PC-9 (cell line): ENCODE measurements around the gene SPATS2L. TPM values are rescaled to one million over a fixed set of nuclear protein-coding genes. Genes with fewer than 3 reads are reported as not detected.

Experiments used
- Bru-seq: library from RNA; stranded (reverse); fragments of 400-500 nt; gene quantifications from one replicate; lab custom pipeline; 2021; lab: Mats Ljungman, UMichigan
- BruChase-seq, 2 experiments: library from RNA; stranded (reverse); fragments of 400-500 nt; gene quantifications; one replicate each; lab custom pipeline; 2021; lab: Mats Ljungman, UMichigan
- BruUV-seq: library from RNA; stranded (reverse); fragments of 400-500 nt; replicated peaks from 2 replicates; lab custom pipeline; 2021; lab: Mats Ljungman, UMichigan
- CTCF ChIA-PET: fragments of 300-600 bp; sonication (Branson Sonifier 250); formaldehyde crosslinking; loops from one replicate; lab custom pipeline; 2022; ENCODE audit warnings: antibody characterized with exemption; lab: Charles Lee
- POLR2A ChIA-PET: fragments of 300-600 bp; sonication (Branson Sonifier 250); formaldehyde crosslinking; loops from one replicate; lab custom pipeline; 2022; ENCODE audit warnings: antibody characterized with exemption; ENCODE audit not compliant: unreplicated experiment; lab: Charles Lee
- DNase-seq, 2 experiments: peaks; one replicate each; pipeline versions ENCODE4 v3.0.0 to v3.0.0-alpha.2; 2015 to 2022; ENCODE audit warnings: mixed read lengths in 1 of 2
- H2AFZ ChIP-seq: fragments of 200-600 bp; sonication (generic); 2 replicates; pipeline ENCODE4 v1.8.1; 2017; ENCODE audit warnings: antibody characterized with exemption
- H3F3A ChIP-seq: fragments of 200-600 bp; sonication (generic); 2 replicates; pipeline ENCODE4 v1.8.1; 2017; ENCODE audit warnings: antibody characterized with exemption, mild to moderate bottlenecking, low read depth; ENCODE audit not compliant: insufficient read depth
- H3K27ac ChIP-seq: fragments of 200-600 bp; sonication (generic); 2 replicates; pipeline ENCODE4 v1.6.1; 2016; ENCODE audit warnings: mixed run types
- H3K27me3 ChIP-seq: fragments of 200-600 bp; sonication (generic); 2 replicates; pipeline ENCODE4 v1.6.1; 2016; ENCODE audit warnings: low read depth, mixed run types; ENCODE audit not compliant: insufficient read depth
- H3K36me3 ChIP-seq: fragments of 200-600 bp; sonication (generic); 2 replicates; pipeline ENCODE4 v1.6.1; 2016; ENCODE audit warnings: low read depth, mixed run types
- H3K4me1 ChIP-seq: fragments of 200-600 bp; sonication (generic); replicated peaks from 2 replicates; pipeline ENCODE4 v1.6.1; 2016; ENCODE audit warnings: mixed run types; ENCODE audit not compliant: insufficient read depth
- H3K4me2 ChIP-seq: fragments of 200-600 bp; sonication (generic); 2 replicates; pipeline ENCODE4 v1.6.1; 2017; ENCODE audit warnings: mixed run types
- H3K4me3 ChIP-seq: fragments of 200-600 bp; sonication (generic); 2 replicates; pipeline ENCODE4 v1.6.1; 2016; ENCODE audit warnings: mixed run types
- H3K79me2 ChIP-seq: fragments of 200-600 bp; sonication (generic); 2 replicates; pipeline ENCODE4 v1.6.1; 2017; ENCODE audit warnings: low read depth, mixed run types
- H3K9me2 ChIP-seq: fragments of 200-600 bp; sonication (generic); 2 replicates; pipeline ENCODE4 v1.8.1; 2017; ENCODE audit warnings: mild to moderate bottlenecking; ENCODE audit not compliant: insufficient read depth
- H3K9me3 ChIP-seq: fragments of 200-600 bp; sonication (generic); 2 replicates; pipeline ENCODE4 v1.8.1; 2016; ENCODE audit warnings: low read depth; ENCODE audit not compliant: insufficient read depth
- H4K20me1 ChIP-seq: fragments of 200-600 bp; sonication (generic); 2 replicates; pipeline ENCODE4 v1.8.1; 2017; ENCODE audit not compliant: insufficient read depth
- CTCF ChIP-seq: fragments of 200-600 bp; sonication (generic); conservative IDR thresholded peaks from 2 replicates; pipeline ENCODE4 v1.6.1; 2017; ENCODE audit warnings: mixed run types, antibody characterized with exemption, mild to moderate bottlenecking, moderate library complexity
- EZH2 ChIP-seq: fragments of 200-600 bp; sonication (generic); IDR thresholded peaks from 2 replicates; pipeline ENCODE4 v1.8.0; 2017; ENCODE audit warnings: antibody characterized with exemption, low read depth
- intact Hi-C: fragments of 100-400 bp; cut with micrococcal nuclease; formaldehyde crosslinking; loops from one replicate; pipeline ENCODE4 v1.10.0; 2022; ENCODE audit not compliant: unreplicated experiment
- long read RNA-seq: library from polyadenylated mRNA; stranded (forward); transcript quantifications from one replicate; pipeline ENCODE4 v2.0.0, GENCODE V29; 2022
- total RNA-seq: library from RNA; stranded (reverse); gene quantifications from 2 replicates; pipeline ENCODE4 v1.2.3, GENCODE V29; 2021

SPATS2L gene
- total RNA-seq (189 and 199 TPM in 2 replicates), Bru-seq, nascent RNA (percentile 94 among the genes with signal in this experiment), BruChase-seq, experiment 1, labeled RNA remaining after a 2-hour chase (percentile 83 among the genes with signal in this experiment), BruChase-seq, experiment 2, labeled RNA remaining after a 6-hour chase (percentile 79 among the genes with signal in this experiment)
- long read RNA-seq, full-length matches to known transcripts: 106 of 444 reads
- long read RNA-seq, partial matches to known transcripts: 116 of 444 reads
- long read RNA-seq, other reads (novel, unspliced or antisense): 222 of 444 reads

GRCh38 chr2:200306196-200306930 is at the start of gene SPATS2L:
TSS of gene SPATS2L (plus strand) at chr2:200306693. CDS start at chr2:200389245, 82,552 bp downstream.
- no TSS peak for BruUV-seq
- Histone ChIP-seq H3K4me3 (peak within 1 kb of the TSS; percentile 86), H4K20me1 (no peaks in the 10 kb centered on the region), H3K4me1 (peaks cover 70% of the 10 kb centered on the region), H3F3A (peaks cover 32% of the 10 kb centered on the region), H2AFZ (peak within 1 kb of the TSS; percentile 89), H3K27ac (peak within 1 kb of the TSS; percentile 84), H3K36me3 (no peaks in the 10 kb centered on the region), H3K27me3 (no peaks in the 10 kb centered on the region), H3K9me2 (no peaks in the 10 kb centered on the region), H3K4me2 (peak within 1 kb of the TSS; percentile 95), H3K9me3 (no peaks in the 10 kb centered on the region; the same call in none of the 2 replicates), H3K79me2 (peaks cover 56% of the 10 kb centered on the region)
- CTCF ChIA-PET: interaction anchor here (0.6 kb wide), 2 partner anchors 178 to 321 kb away, joined by 3 read pairs; no protein-coding TSS in a partner anchor
- intact Hi-C loops: loop anchor here (2.0 to 5.0 kb wide), 2 partner anchors 176 to 322 kb away; no protein-coding TSS in a partner anchor
- DNase-seq: peak; percentile 63 to 76
- 0 out of 2 replicates have a peak, but pooled peaks have one; percentile 28 for TF ChIP-seq CTCF
- TF ChIP-seq EZH2: no peak
- POLR2A ChIA-PET: interaction anchor here (0.7 to 1.1 kb wide), 4 partner anchors 73 to 1674 kb away, joined by 3 to 6 read pairs (median 4); partner anchors contain the start of gene FLACC1

- CTCF ChIA-PET: no interaction called here
- BruUV-seq: no TSS peak
- Histone ChIP-seq H3K79me2 (no peaks in the 10 kb centered on the region), H3K9me2 (no peaks in the 10 kb centered on the region), H3K4me1 (peaks cover 42% of the 10 kb centered on the region), H3K4me3 (no peak overlapping the region), H3K27ac (peak overlapping the region; percentile 86; the same call in 1 of the 2 replicates), H4K20me1 (no peaks in the 10 kb centered on the region), H3K4me2 (peak overlapping the region; percentile 5; the same call in 1 of the 2 replicates), H2AFZ (no peak overlapping the region), H3K36me3 (no peaks in the 10 kb centered on the region), H3K9me3 (no peaks in the 10 kb centered on the region), H3F3A (peaks cover 34% of the 10 kb centered on the region), H3K27me3 (no peaks in the 10 kb centered on the region)
- no peak for DNase-seq
- intact Hi-C loops: no loop called here
- TF ChIP-seq EZH2: no peak
- no peak for TF ChIP-seq CTCF
- POLR2A ChIA-PET: no interaction called here
These were observed 48.9 kb upstream of the SPATS2L start for GRCh38 chr2:200257570-200257969.

- H3K9me3 ChIP-seq: no peaks in the 10 kb centered on the region
- no peaks in the 10 kb centered on the region for H3K36me3 ChIP-seq
- no peaks in the 10 kb centered on the region for H3K9me2 ChIP-seq
- no peaks in the 10 kb centered on the region for H3K27me3 ChIP-seq
- peaks cover 38% of the 10 kb centered on the region for H3K4me1 ChIP-seq
- DNase-seq: no peak
- H4K20me1 ChIP-seq: no peaks in the 10 kb centered on the region
- peak overlapping the region; percentile 81; the same call in 1 of the 2 replicates for H3K4me2 ChIP-seq
- ChIA-PET POLR2A (no interaction called here), CTCF (no interaction called here)
- no peaks in the 10 kb centered on the region for H3K79me2 ChIP-seq
- H3K4me3 ChIP-seq: no peak overlapping the region
- H2AFZ ChIP-seq: no peak overlapping the region
- intact Hi-C loops: loop anchor here (2.0 kb wide), 1 partner anchor 149 kb away; no protein-coding TSS in a partner anchor
- no TSS peak for BruUV-seq
- no peak for TF ChIP-seq CTCF
- H3K27ac ChIP-seq: peak overlapping the region; percentile 86
- H3F3A ChIP-seq: peaks cover 34% of the 10 kb centered on the region
These were observed 48.4 kb upstream of the SPATS2L start for GRCh38 chr2:200258081-200258480.
